HG03097 (cell line): Measurements from ENCODE around the gene UNC13B.
"Not testable (repeated sequence)": the region's sequence is repeated elsewhere in the genome, so short reads cannot be mapped to it uniquely, and the experiment has no call there.

Source experiments
- ATAC-seq: cut with Tn5 transposase; IDR thresholded peaks from one replicate; pipeline ENCODE4 v1.9.1; 2021; ENCODE audit not compliant: unreplicated experiment, low FRiP score

The UNC13B gene

DNA sequence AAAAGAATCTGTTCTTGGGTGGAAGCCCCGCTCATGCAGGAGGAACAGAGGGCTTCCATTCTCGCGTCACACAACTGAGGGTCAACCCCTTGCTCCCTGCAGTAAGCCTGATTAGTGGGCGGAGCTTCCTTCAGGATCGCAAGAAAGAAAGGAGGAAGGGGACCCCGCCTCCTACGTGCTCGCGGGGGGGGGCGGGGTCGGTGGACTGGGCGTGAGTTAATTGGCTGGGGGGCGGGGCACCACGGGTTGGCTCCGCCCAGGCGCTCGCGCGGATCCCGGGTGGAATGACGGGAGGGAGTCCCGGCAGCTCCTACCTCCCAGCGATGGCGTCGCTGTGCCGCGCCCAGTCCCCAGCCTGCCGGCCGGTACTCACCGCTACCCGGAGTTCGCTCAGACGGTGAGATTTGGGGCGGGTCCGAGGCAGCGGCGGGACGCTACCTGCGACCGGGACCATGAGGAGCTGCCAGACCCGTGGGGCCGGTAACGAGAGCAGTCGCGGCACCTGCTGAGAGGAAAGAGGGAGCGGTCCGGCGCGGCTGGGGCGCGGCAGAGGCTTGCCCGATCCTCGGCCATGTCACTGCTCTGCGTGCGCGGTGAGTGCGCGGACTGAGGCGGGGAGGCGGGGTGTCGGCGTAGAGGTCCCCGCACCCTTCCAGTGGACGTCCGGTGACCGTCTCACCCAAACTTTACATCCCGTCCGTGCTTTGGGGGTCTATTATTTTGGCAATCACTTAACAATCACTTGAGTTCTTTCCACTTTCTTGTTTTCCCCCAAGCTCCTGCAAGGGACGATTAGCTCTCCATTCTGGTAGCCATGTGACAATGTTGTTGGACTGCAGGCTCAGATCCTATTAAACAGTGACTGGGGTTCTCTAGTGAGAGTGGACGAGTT, at the start of gene UNC13B:
TSS of gene UNC13B (plus strand) at position 297 of the 892 bp plus-strand sequence. CDS start at position 572, 275 bp downstream.
- no peak for ATAC-seq

DNA sequence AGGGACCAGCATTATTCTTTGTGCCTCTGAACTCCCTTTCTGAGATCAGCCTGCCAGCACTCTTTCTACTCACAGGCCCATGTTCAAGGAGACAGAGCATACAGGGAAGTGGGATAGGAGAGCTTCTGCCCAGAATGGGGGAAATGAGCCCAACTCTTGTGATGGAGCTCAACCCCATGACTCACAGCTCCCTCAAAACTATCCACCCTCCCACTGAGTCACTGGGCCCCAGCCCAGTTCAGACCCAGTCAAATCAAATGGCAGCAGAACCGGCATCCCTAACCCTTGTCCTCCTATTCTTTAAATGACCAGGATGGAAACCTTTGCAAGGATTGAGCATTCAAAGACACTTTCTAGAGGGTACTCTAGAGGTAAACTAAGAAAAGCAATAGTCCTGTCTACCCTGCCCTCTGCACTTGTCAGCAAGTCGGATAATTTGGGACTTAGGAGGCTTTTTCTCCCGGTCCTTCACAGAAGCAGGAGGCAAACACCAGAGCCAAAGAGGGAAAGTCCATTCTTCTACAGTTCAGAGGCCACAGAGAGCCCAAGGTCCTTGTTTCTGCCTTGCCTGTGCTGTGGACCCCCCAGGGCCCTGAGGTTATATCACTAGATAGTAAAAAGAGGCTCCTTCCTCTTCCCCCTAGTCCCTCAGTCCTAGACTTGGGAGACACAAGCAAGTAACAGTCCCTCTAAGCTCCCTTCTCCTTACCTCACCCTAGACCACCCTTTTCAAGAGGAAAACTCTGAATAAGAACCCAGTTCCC, 49.4 kb upstream of the UNC13B start:
- ATAC-seq = no peak

DNA sequence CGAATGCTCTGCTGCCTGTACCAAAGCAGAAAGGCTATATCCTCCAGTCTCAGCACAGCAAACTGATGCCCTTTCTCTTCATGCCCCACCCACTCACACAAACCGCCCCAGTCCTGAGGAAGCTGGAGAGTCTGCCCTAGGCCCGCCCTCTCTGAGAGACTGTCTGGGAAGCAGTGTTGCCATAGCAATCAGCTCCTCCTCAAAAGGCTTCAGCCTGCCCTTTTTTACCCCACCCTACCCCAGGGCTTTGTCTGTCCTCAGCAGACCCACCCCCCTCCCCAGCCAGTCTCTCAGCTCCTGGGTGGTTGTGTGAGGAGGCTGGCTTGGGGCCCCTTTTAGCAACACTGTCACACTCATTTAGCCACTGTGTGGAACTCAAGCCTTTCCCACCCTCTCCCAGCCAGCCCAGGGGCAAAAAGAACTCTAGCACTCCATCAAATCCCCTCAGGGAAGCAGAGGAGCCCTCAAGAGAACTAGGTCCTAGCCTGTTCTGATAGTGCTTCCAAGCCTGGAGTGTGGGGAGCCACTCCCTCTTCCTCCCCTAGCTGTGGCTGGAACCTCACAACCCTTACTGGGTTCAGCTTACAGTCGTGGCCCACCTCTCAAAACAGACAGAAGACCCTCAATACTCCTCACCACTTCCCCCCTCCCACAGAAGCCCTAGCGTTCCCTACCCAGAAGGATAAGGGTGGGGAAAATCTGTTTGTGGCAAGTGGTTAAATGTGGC, 47.5 kb upstream of the UNC13B start:
- no peak for ATAC-seq

DNA sequence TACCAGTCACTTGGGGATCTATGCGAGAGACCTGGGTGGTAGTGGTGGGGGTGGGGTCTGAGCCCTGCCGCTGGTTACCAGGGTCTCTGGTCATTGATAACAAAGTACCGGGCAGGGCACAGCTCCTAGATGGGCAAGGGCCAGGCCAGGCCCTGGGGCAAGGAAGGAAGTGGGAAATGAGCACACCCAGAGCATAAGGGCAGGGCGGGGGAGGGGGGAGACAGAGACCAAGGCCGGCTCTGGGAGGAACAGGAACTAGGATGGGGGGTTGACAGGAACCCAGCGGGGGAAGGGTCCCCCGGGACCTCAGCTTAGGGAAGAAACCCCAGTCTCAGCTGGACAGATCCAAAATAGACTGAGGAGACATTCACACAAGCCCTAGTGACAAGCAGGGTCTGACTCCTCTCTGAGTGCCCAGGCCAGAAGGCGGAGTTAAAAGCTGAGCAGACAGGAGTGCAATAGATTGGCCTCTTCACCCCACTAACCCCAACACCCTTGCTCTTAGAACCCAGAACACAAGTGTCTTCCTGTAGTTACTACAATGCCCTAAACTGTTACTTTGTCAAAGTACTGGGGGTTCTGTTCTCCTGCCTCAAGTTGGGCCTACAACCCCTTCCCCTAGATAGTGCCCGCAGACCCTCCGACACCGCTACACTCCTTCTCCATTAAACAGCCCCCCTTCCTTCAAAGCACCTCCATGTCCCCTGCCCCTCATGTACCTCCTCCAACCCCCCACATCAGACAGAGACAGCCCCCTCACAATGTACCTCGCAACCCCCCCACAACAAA, 46.8 kb upstream of the UNC13B start:
- no peak for ATAC-seq

DNA sequence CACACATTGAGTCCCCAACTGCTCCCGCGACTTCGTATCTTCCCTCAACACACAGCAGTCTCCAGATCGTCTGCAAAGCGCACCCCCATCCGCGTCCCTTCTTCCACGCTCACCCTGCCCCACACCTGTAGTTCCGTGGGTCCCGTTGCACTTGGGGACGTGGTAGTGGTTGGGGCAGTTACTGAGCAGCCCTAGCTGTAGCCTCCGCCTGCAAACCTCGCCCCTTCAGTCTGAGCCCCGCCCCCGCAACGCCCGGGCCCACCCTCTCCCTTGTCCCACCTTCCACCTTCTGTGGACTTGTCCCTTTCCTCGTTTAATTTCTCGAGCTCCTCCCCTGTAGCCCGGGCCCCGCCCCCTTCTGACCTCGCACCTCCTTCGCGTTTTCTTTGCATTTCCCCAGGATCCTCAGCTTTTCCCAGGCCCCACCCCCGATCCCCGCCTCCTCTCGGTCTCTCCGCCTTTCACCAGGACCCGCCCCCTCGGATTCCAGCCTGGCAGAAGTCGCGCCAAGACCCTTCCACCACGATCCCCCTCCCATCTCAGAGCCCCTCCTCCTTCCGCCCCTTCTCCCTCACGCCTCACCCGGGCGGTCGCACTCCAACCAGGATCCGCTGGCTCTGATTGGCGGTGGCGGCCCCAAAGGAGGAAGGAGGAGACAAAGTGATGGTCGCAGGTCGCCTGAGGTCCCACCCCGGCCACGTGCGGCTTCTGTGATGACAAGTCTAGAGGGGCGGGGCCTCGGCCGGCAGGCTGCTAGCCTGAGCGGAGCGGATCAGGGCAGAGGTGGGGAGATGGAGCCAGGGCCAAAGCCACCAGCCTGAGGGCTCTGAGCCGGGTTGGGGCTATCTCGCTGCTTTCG, 45.9 kb upstream of the UNC13B start, which contains the start of gene ATOSB:
TSS of gene ATOSB (minus strand) at position 183 of the 859 bp plus-strand sequence. CDS start 7,588 bp downstream, outside the sequence.
- peak; percentile 46 for ATAC-seq

DNA sequence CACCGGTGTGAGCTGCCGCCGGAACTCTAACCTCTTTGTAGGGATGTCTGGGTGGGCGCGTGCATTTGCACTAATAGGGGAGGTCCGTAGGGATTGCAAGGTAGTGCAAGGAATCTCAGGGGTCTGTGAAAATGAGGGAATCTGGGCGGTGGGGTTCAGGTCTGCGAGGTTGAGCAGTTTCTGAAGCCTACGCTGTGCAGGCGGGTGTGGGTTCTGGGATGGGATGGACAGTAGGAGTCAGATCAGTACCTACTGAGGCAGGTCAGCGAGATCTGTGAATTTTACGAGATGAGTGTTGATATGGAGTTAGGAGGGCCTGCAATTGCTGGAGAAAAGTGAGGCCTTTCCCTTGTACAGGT, 45.3 kb upstream of the UNC13B start:
- no peak for ATAC-seq

DNA sequence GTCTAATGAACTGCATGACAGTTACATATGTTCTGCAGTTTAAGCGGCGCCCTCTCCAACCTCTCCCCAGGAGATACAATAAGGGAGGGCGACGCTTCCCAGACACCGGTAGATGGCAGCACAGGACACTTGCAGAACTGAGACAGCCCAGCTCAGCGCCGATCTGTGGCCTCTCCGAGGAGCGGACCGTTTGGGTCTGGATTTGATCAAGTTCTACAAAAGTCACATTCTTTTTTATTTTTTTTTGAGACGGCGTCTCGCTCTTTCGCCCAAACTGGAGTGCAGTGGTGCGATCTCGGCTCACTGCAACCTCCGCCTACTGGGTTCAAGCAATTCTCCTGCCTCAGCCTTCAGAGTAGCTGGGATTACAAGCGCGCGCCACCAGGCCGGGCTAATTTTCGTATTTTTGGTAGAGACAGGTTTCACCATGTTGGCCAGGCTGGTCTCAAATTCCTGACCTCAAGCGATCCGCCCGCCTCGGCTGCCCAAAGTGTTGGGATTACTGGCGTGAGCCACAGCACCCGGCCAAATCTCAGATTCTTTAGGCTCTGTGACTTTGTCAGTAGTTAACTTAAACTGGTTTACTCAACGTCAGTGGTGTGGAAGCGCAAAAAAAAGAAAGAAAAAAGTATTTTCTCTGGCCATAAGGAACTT, 44.8 kb upstream of the UNC13B start:
- peak; percentile 43 for ATAC-seq

DNA sequence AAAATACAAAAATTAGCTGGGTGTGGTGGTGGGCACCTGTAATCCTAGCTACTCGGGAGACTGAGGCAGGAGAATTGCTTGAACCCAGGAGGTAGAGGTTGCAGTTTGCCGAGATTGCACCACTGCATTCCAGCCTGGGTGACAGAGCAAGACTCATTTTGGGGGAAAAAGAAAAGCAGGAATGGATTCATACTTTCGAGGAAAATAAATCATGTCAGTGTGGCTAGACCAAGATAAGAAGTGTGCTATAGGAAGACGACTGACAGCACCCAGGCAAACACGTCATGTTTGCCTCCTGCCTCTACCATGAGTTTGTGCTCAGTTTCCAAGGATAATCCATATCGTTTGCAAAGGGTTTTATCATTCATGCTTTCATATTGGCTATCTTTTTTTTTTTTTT, 26.9 kb upstream of the UNC13B start:
- no peak for ATAC-seq

DNA sequence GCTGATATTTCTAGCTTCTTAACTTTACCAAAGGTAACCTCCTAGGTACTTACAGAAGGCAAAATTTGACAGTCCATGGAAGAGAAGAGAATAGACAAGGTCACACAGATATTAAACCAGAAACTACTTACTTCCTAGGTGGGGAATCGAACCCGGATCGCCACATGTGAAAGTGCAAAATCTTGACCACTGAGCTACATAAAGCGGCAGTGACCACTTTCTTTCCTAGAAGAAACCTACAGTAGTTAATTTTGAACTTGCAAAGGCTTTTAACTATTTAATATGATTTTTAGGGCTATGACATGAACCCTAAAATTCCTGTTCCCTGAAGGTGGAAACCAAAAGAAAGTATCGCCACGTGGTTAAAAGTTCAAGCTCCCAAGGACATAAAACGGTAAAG, 25.8 kb upstream of the UNC13B start:
- no peak for ATAC-seq

DNA sequence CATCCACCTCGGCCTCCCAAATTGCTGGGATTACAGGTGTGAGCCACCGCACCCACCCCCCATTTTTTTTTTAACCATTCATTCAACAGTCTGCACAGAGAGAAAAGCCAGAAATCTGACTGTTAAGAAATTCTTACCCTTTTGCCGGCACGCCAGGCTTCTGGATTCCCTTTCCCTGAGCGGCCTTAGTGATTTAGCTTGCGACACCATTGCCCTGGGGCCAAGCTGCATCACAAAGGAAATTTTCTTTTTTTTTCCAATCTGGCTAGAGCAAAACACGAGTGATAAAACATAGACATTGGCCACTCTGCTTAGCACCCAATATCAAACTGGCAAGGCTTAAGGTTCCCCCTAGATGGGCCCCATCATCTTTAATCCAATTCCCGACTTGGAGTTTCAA, 24.9 kb upstream of the UNC13B start:
- ATAC-seq = no peak

DNA sequence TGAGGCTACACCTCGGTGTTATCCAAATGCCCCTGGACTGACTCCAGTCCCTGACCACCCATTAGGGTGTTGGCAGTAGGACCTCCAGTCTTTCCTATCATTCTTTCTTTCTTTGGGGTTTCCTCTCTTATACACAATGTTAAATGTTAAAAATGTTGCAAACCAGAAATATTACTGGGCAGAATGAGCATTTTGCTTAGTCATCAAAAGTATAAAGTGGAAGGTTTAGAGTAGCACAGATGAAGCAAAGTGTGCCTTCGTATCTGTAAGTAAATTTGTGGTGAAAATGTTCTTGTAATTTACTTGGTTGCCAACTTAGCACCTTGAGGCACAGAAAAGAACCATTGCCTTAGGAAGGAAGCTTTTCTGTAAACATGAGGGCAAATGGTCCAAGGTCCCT, 21.7 kb upstream of the UNC13B start:
- ATAC-seq = no peak

DNA sequence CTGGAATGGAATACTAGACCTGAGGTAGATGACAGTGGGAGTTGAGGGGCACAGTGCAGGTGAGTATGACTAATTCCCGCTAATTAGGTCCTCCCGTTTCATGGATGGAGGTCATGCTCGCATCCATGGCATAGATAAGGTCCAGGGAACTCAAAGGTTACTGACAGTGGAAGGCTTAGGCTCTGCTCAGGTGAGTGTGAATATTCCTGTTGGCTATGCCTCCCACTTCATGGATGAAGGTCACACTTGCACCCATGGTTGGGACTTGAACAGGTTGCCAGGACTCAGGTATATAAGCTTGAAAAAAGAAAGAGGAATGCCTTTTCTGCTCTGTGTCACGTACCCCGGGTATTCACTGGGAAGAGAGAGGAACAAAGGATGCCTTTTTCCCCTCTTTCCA, 19.8 kb upstream of the UNC13B start:
- ATAC-seq = no peak

DNA sequence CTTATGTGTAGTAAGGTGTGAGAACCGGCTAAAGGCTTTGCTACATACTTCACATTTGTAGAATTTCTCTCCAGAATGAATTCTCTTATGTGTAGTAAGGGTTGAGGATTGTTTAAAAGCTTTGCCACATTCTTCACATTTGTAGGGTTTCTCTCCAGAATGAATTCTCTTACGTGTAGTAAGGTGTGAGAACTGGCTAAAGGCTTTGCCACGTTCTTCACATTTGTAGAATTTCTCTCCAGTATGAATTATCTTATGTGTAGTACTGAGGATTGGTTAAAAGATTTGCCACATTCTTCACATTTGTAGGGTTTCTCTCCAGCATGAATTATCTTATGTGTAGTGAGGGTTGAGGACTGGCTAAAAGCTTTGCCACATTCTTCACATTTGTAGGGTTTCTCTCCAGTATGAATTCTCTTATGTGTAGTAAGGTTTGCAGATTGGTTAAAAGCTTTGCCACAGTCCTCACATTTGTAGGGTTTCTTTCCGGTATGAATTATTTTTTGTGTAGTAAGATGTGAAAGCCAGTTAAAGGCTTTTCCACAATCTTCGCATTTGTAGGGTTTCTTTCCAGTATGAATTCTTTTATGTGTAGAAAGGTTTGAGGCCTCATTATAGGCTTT, 13.8 kb upstream of the UNC13B start:
- not testable (repeated sequence) for ATAC-seq

DNA sequence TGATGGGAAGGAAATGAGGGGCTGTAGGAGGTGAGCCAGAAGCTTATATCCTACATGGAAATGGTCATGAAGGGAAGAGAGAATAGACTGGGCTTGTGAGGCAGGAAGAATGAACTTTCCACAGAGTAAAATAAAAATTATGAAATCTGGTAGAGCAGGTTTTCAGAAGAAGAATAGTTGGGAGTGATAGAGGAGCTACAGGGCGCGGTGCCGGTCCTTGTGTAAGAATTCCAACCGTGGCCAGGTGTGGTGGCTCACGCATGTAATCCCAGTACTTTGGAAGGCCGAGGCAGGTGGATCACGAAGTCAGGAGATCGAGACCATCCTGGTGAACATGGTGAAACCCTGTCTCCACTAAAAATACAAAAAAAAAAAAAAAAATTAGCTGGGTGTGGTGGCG, 8.9 kb upstream of the UNC13B start:
- ATAC-seq = no peak

DNA sequence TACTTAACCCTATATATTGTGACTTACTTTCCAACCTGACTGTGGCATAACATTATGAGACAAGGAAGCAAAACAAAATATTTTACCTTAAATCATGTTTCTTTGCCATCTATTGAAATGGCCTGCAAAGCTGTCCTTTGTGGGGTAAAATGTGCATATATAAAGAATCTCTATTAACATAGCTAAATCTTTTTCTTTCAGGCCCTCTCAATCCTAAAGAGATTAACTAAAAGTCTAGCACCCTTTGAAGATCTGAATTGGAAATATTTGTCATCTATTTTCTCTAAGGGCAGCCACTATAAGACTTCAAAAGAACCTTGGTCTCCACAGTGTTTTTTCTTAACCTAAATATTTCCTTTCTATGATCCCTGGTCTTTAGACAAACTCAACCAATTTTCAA, 5.0 kb upstream of the UNC13B start:
- no peak for ATAC-seq

DNA sequence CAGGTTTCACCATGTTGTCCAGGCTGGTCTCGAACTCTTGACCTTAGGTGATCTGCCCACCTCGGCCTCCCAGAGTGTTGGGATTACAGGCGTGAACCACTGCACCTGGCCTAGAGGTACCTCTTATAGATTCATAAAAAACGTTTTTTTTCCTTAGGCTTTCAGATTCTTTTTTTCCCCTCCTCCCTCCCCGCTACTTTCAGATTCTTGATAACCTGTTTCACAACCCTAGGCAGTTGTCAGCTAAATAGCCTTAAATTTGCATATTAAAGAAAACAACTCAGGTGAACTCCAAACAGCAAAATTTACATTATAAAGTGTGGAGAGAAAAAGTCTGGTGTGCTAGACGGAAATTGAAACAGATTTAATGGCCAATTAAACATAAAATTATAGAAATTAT, 4.0 kb upstream of the UNC13B start:
- ATAC-seq = not testable (repeated sequence)

DNA sequence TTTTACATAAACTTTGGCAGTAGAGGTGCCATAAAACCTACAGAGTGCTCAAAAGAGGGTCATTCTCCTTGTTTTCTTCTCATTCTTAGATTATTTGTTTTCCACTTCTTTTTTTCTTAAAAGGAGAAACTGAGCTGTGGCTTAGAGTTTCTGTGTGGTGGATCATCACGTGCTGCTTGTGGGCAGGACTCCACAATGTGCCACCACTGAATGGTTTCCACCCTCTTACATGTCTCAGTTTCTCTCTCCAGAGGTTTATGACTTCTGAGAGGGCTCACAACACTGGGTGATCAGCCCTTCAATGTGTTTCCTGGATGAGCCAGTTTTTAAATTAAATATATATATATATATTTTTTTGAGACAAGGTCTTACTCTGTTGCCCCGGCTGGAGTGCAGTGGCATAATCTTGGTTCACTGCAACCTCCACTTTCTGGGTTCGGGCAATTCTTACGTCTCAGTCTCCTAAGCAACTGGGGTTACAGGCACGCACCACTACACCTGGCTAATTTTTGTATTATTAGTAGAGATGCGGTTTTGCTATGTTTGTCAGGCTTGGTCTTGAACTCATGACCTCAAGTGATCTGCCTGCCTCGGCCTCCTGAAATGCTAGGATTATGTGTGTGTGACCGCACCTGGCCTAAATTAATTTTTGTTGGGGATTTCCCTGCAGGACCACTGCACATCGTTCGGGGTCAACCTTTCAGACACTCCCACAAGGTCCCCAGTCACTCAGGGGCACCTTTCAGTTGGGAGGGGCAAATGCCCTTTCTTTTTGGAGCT, 3.1 kb upstream of the UNC13B start:
- ATAC-seq = no peak
